ENCODE data around the gene RNF144A.

GRCh38 chr2:6928452-6928851 lies 11.2 kb downstream of the RNF144A start:
- no peak for TF ChIP-seq CTCF (IDR thresholded peaks at IDR 0.05)
- no peak for TF ChIP-seq EP300 (IDR thresholded peaks at IDR 0.05)

Data from suprapubic skin (tissue), 3 donors.